HEK293 (cell line): ENCODE data around the gene FAM124B.

Experiments used
- RBAK ChIP-seq: fragments of 450-650 bp; formaldehyde crosslinking; IDR thresholded peaks from 2 replicates; pipeline ENCODE4 v1.5.1; 2016; ENCODE audit warnings: missing biosample characterization, missing genetic modification characterization
- SETDB1 ChIP-seq: IDR thresholded peaks from one replicate; pipeline ENCODE4 v1.6.1; 2017; ENCODE audit warnings: mild to moderate bottlenecking, low read length, moderate library complexity, mixed read lengths; ENCODE audit not compliant: insufficient read length
- ZBTB17 ChIP-seq: fragments of 450-650 bp; formaldehyde crosslinking; IDR thresholded peaks from 2 replicates; pipeline ENCODE4 v1.5.1; 2016; ENCODE audit warnings: missing biosample characterization, missing genetic modification characterization
- ZBTB49 ChIP-seq: fragments of 450-650 bp; formaldehyde crosslinking; IDR thresholded peaks from 2 replicates; pipeline ENCODE4 v1.5.1; 2016; ENCODE audit warnings: missing biosample characterization, missing genetic modification characterization, low read depth
- ZNF155 ChIP-seq: fragments of 450-650 bp; formaldehyde crosslinking; IDR thresholded peaks from 2 replicates; pipeline ENCODE4 v1.5.1; 2016; ENCODE audit warnings: missing biosample characterization, missing genetic modification characterization
- ZNF549 ChIP-seq: fragments of 450-650 bp; IDR thresholded peaks from 2 replicates; pipeline ENCODE4 v1.5.1; 2018; ENCODE audit warnings: missing biosample characterization, missing genetic modification characterization, mild to moderate bottlenecking, inconsistent platforms, moderate library complexity
- ZNF654 ChIP-seq: fragments of 450-650 bp; formaldehyde crosslinking; IDR thresholded peaks from 2 replicates; pipeline ENCODE4 v1.5.1; 2016; ENCODE audit warnings: low read depth, missing biosample characterization, missing genetic modification characterization
- TF ChIP-seq, protein P1 (sequence below): fragments of 450-650 bp; formaldehyde crosslinking; IDR thresholded peaks from 2 replicates; pipeline ENCODE4 v1.5.1; 2016; ENCODE audit warnings: missing biosample characterization, missing genetic modification characterization

DNA sequence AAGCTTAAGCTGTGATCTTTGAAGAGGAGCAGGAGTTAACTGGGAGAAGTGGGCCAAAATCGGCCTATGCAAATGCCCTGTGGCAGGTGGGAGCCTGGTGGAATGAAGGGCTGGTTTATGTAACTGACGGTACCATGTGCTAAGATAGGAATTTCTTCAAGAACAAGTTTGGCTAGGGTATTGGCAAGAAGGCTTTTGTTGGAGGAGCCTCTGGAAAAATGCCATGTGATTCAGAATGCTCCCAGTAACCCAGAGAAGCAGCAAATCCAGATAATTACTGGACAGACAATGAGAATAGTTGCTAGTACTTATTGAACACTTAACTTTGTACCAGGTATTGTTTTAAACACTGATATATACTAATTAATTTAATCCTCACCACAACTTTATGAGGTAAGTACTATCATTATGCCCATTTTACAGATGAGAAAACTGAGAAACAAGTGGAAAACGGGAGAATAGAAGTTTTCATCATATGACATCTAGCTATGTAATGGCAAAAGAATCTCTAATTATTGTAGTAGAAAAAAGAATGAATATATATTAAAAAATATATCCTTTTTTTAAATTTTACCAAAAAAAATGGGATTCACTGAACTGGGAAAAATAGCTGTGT lies 9.1 kb upstream of the FAM124B start:
- no peak for TF ChIP-seq RBAK (tag by site-specific recombination)
- TF ChIP-seq ZBTB17 (tag by site-specific recombination): no peak
- TF ChIP-seq ZNF654: no peak
- no peak for TF ChIP-seq ZBTB49 (tag by site-specific recombination)
- no peak for TF ChIP-seq ZNF549
- no peak for TF ChIP-seq ZNF155
- TF ChIP-seq, protein P1, sequence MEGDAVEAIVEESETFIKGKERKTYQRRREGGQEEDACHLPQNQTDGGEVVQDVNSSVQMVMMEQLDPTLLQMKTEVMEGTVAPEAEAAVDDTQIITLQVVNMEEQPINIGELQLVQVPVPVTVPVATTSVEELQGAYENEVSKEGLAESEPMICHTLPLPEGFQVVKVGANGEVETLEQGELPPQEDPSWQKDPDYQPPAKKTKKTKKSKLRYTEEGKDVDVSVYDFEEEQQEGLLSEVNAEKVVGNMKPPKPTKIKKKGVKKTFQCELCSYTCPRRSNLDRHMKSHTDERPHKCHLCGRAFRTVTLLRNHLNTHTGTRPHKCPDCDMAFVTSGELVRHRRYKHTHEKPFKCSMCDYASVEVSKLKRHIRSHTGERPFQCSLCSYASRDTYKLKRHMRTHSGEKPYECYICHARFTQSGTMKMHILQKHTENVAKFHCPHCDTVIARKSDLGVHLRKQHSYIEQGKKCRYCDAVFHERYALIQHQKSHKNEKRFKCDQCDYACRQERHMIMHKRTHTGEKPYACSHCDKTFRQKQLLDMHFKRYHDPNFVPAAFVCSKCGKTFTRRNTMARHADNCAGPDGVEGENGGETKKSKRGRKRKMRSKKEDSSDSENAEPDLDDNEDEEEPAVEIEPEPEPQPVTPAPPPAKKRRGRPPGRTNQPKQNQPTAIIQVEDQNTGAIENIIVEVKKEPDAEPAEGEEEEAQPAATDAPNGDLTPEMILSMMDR (tag by site-specific recombination): no peak
- no peak for TF ChIP-seq SETDB1
